Naive B cell (primary cell): ENCODE measurements around the gene ATOH7. TPM values are rescaled to one million over a fixed set of nuclear protein-coding genes. Genes with fewer than 3 reads are reported as not detected.
A peak's percentile ranks its signal among the peaks of the same experiment; 100 is the strongest.
"Not testable (repeated sequence)": the region's sequence is repeated elsewhere in the genome, so short reads cannot be mapped to it uniquely, and the experiment has no call there.

Experiments used
- ATAC-seq, 2 donors: fragments of 150-1000 bp; cut with Tn5 transposase; 2 replicates each; pipeline ENCODE4 v1.10.0; 2021; ENCODE audit warnings: low read depth in 2 of 2, mild to moderate bottlenecking in 2 of 2, moderate library complexity in 2 of 2
- DNase-seq: peaks from one replicate; pipeline ENCODE4 v3.0.0; 2022
- H3K27ac Mint-ChIP-seq, 6 donors: one replicate each; pipeline ENCODE4 v1.8.0; 2020 to 2022; ENCODE audit warnings: mild to moderate bottlenecking in 6 of 6, mixed read lengths in 6 of 6, moderate library complexity in 5 of 6, inconsistent platforms in 2 of 6
- H3K27me3 Mint-ChIP-seq, 3 donors: one replicate each; pipeline ENCODE4 v1.8.0; 2021 to 2022; ENCODE audit warnings: mixed read lengths in 3 of 3, mild to moderate bottlenecking in 1 of 3
- H3K36me3 Mint-ChIP-seq, 2 donors: one replicate each; pipeline ENCODE4 v1.8.0; 2020 to 2022; ENCODE audit warnings: mixed read lengths in 2 of 2, inconsistent platforms in 1 of 2, mild to moderate bottlenecking in 1 of 2
- H3K4me1 Mint-ChIP-seq, 3 donors: one replicate each; pipeline ENCODE4 v1.8.0; 2020 to 2022; ENCODE audit warnings: mixed read lengths in 3 of 3, inconsistent platforms in 1 of 3, mild to moderate bottlenecking in 1 of 3, moderate library complexity in 1 of 3
- H3K4me3 Mint-ChIP-seq, 8 donors: one replicate each; pipeline ENCODE4 v1.8.0; 2020 to 2022; ENCODE audit warnings: mild to moderate bottlenecking in 8 of 8, mixed read lengths in 8 of 8, moderate library complexity in 8 of 8, inconsistent platforms in 2 of 8
- H3K9me3 Mint-ChIP-seq, 7 donors: one replicate each; pipeline ENCODE4 v1.8.0; 2020 to 2022; ENCODE audit warnings: mixed read lengths in 7 of 7, mild to moderate bottlenecking in 5 of 7, inconsistent platforms in 2 of 7, moderate library complexity in 1 of 7
- polyA plus RNA-seq, 6 donors: library from polyadenylated mRNA; unstranded; fragments of 300-500 nt; fragmentation: Illumina TruSeq; gene quantifications; one replicate each; pipeline ENCODE4 v1.2.3, GENCODE V29; 2021; ENCODE audit warnings: low read depth in 6 of 6

Gene ATOH7
- polyA plus RNA-seq, 6 donors from 2014 or later = 0.23 TPM; not detected in 5

GRCh38 chr10:68251625-68252495, 19.9 kb upstream of the ATOH7 start:
- no peak for ATAC-seq
- no peak for DNase-seq
- H3K4me1 Mint-ChIP-seq = peaks cover 10 to 14% (median 13%) of the 10 kb centered on the region in 3 donors
- H3K27ac Mint-ChIP-seq = peak overlapping the region in 2 of 6 donors; percentile 28 to 48
- H3K9me3 Mint-ChIP-seq = no peaks in the 10 kb centered on the region
- H3K27me3 Mint-ChIP-seq = no peaks in the 10 kb centered on the region
- H3K36me3 Mint-ChIP-seq = no peaks in the 10 kb centered on the region
- peak overlapping the region in 2 of 8 donors; percentile 23 to 35 for H3K4me3 Mint-ChIP-seq

GRCh38 chr10:68251151-68251550, 19.2 kb upstream of the ATOH7 start:
- no peak overlapping the region for H3K4me3 Mint-ChIP-seq
- no peaks in the 10 kb centered on the region for H3K36me3 Mint-ChIP-seq
- H3K9me3 Mint-ChIP-seq = no peaks in the 10 kb centered on the region
- ATAC-seq = no peak
- H3K4me1 Mint-ChIP-seq = peaks cover 10 to 14% (median 13%) of the 10 kb centered on the region in 3 donors
- H3K27ac Mint-ChIP-seq = no peak overlapping the region
- no peaks in the 10 kb centered on the region for H3K27me3 Mint-ChIP-seq
- no peak for DNase-seq

GRCh38 chr10:68249297-68249696, 17.4 kb upstream of the ATOH7 start:
- Mint-ChIP-seq H3K4me1 (peaks cover 10 to 14% (median 13%) of the 10 kb centered on the region in 3 donors), H3K4me3 (no peak overlapping the region), H3K27ac (no peak overlapping the region), H3K9me3 (no peaks in the 10 kb centered on the region), H3K27me3 (no peaks in the 10 kb centered on the region), H3K36me3 (no peaks in the 10 kb centered on the region)
- DNase-seq (no peak), ATAC-seq (no peak)

- Mint-ChIP-seq H3K4me1 (peaks cover 10 to 14% (median 13%) of the 10 kb centered on the region in 3 donors), H3K9me3 (no peaks in the 10 kb centered on the region), H3K36me3 (no peaks in the 10 kb centered on the region), H3K27ac (no peak overlapping the region), H3K4me3 (no peak overlapping the region), H3K27me3 (no peaks in the 10 kb centered on the region)
- ATAC-seq (no peak), DNase-seq (no peak)
Measured at GRCh38 chr10:68247931-68248330, 16.0 kb upstream of the ATOH7 start.

DNA sequence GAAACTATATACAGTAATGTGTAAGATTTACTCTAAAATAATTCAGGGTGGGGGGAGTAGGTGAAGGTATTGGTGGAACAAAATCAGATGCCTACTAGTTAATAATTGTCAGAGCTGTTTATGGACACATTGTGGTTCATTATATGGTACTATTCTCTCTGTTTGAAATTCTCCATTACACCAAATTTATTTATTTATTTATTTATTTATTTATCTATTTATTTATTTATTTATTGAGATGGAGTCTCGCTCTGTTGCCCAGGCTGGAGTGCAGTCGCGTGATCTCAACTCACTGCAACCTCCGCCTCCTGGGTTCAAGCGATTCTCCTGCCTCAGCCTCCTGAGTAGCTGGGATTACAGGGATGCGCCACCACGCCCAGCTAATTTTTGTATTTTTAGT, 14.5 kb upstream of the ATOH7 start:
- H3K27me3 Mint-ChIP-seq, DNase-seq, H3K9me3 Mint-ChIP-seq, ATAC-seq, H3K4me1 Mint-ChIP-seq, H3K4me3 Mint-ChIP-seq, H3K36me3 Mint-ChIP-seq, H3K27ac Mint-ChIP-seq: not testable (repeated sequence)

GRCh38 chr10:68242051-68242450, 10.1 kb upstream of the ATOH7 start:
- Mint-ChIP-seq H3K4me1 (no peaks in the 10 kb centered on the region), H3K36me3 (no peaks in the 10 kb centered on the region), H3K27ac (no peak overlapping the region), H3K9me3 (no peaks in the 10 kb centered on the region), H3K27me3 (peaks cover 0 to 9% (median 8%) of the 10 kb centered on the region in 3 donors), H3K4me3 (no peak overlapping the region)
- ATAC-seq (no peak), DNase-seq (no peak)

DNA sequence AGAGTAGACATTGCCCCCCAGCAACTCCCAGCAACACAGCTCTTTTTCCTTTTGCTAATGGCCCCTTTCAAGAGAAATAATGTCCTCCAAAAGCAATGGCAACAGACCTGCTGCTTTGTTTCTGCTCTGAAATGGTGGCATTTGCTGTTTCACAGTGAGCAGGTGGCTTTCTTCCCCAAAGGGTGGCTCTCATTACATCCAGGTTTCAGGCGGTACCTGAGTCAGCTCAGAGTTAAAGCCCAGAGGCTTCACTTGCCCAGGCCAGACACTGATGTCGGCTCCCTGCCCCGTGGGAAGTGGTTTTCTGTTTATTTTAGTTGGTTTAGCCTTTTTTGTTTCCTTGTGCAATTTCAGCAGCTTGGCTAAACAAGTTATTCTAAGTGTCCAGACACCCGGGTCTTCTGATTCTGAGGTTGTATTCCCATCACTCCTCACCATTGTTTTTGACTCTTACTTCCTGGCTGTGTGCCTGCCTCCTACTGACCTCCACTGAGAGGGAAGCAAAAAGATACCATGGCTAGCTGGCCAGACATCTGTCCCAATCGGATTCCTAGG, 7.8 kb upstream of the ATOH7 start:
- Mint-ChIP-seq H3K27ac (no peak overlapping the region), H3K4me3 (no peak overlapping the region)

DNA sequence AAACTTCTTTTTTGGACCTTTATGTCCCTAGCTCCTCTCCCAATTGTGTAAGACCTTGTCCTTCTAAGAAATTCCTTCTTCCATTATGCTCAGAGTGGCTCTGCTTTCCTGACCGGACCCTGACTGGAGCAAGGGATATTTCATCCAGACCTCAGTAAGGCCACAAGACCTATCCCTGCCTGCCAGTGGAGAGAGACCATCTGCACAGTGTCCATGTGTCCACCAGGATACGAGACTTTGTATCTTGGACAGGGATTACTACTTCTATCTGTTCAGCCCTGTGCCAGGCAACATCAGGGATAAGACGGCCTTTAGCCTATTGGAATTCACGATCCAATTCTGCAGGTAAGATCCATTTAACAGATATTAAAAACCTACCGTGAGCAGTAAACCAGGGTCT, 7.2 kb upstream of the ATOH7 start:
- no peaks in the 10 kb centered on the region for H3K4me1 Mint-ChIP-seq
- H3K4me3 Mint-ChIP-seq = no peak overlapping the region
- ATAC-seq (no peak), DNase-seq (no peak)
- no peaks in the 10 kb centered on the region for H3K9me3 Mint-ChIP-seq
- H3K36me3 Mint-ChIP-seq = no peaks in the 10 kb centered on the region
- H3K27me3 Mint-ChIP-seq = peaks cover 0 to 9% (median 8%) of the 10 kb centered on the region in 3 donors
- peak overlapping the region in 1 of 6 donors; percentile 23 for H3K27ac Mint-ChIP-seq

More for the DNA sequence above, 7.8 kb upstream of the ATOH7 start:
- DNase-seq (no peak), ATAC-seq (no peak)
- Mint-ChIP-seq H3K27me3 (peaks cover 0 to 9% (median 8%) of the 10 kb centered on the region in 3 donors), H3K36me3 (no peaks in the 10 kb centered on the region), H3K9me3 (no peaks in the 10 kb centered on the region), H3K4me1 (no peaks in the 10 kb centered on the region)

DNA sequence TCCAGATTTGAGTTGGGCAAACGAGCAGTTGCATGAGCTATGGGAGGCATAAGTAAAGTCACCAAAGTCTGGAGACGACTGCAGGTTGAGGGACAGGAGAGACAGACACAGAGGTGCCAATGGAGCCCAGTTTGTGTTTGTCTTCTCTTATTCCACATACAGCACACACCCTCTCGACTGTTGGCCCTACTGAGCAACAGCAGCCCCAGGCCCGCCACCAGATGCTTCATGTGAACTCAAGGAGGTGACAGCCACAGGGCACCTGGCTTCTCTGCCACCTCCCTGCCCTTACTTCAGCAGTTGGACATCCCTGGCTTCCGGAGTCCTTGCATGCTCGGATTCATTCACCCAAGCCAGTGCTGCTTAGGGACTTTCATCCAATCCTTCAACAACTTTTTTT, 6.5 kb upstream of the ATOH7 start:
- no peak for DNase-seq
- Mint-ChIP-seq H3K4me1 (no peaks in the 10 kb centered on the region), H3K27ac (peak overlapping the region in 1 of 6 donors; percentile 42), H3K27me3 (peaks cover 6 to 15% (median 12%) of the 10 kb centered on the region in 3 donors), H3K36me3 (no peaks in the 10 kb centered on the region), H3K4me3 (no peak overlapping the region), H3K9me3 (no peaks in the 10 kb centered on the region)
- no peak for ATAC-seq

- H3K27me3 Mint-ChIP-seq = peaks cover 11 to 21% (median 19%) of the 10 kb centered on the region in 3 donors
- no peaks in the 10 kb centered on the region for H3K4me1 Mint-ChIP-seq
- no peak for ATAC-seq
- H3K36me3 Mint-ChIP-seq = no peaks in the 10 kb centered on the region
- H3K27ac Mint-ChIP-seq = no peak overlapping the region
- no peak overlapping the region for H3K4me3 Mint-ChIP-seq
- no peaks in the 10 kb centered on the region for H3K9me3 Mint-ChIP-seq
- no peak for DNase-seq
Measured at GRCh38 chr10:68237173-68237572, 5.3 kb upstream of the ATOH7 start.

DNA sequence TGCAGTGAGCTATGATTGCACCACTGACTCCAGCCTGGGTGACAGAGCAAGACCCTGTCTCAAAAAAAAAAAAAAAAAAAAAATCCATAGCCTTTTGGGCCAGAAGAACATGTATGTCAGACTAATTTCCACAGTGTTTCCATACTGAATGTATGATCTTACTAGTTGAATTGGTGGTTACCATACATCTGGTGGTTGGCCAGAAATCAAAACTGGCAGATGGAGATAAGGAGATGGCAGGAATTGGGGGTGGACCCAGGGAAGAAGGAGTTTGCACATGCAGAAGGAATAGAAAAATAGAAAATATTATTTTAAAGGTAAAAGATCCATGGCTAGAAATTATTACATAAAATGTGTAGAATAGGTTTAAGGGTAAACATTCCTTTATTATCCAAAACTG, 3.7 kb upstream of the ATOH7 start:
- peaks cover 17 to 21% (median 19%) of the 10 kb centered on the region in 3 donors for H3K27me3 Mint-ChIP-seq
- H3K4me1 Mint-ChIP-seq = peaks cover 3 to 8% (median 7%) of the 10 kb centered on the region in 3 donors
- DNase-seq (no peak), ATAC-seq (no peak)
- no peaks in the 10 kb centered on the region for H3K9me3 Mint-ChIP-seq
- peak overlapping the region in 2 of 6 donors; percentile 12 to 91 for H3K27ac Mint-ChIP-seq
- no peak overlapping the region for H3K4me3 Mint-ChIP-seq
- H3K36me3 Mint-ChIP-seq = no peaks in the 10 kb centered on the region

DNA sequence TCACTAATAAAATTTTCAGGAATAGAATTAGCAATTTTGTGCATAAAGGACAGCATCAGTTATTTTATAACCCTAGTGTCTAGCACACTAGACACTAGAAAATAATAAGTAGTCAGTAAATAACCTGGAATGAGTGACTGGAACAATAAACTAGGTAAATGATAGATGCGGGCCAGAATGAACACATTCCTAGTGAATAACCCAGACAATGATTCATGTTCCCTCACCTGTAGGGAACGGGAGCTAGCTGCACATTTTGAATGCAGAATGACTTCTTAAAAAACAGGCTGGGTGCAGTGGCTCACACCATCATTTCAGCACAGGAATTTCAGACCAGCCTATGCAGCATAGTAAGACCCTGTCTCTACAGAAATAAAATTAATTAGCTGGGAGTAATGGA, 3.2 kb upstream of the ATOH7 start:
- Mint-ChIP-seq H3K9me3 (no peaks in the 10 kb centered on the region), H3K4me1 (peaks cover 3 to 8% (median 8%) of the 10 kb centered on the region in 3 donors), H3K4me3 (no peak overlapping the region), H3K27me3 (peaks cover 17 to 21% (median 19%) of the 10 kb centered on the region in 3 donors), H3K36me3 (no peaks in the 10 kb centered on the region), H3K27ac (no peak overlapping the region)
- DNase-seq (no peak), ATAC-seq (no peak)

GRCh38 chr10:68233046-68233445, 1.1 kb upstream of the ATOH7 start:
- Mint-ChIP-seq H3K4me3 (peak overlapping the region in 1 of 8 donors; percentile 9), H3K27me3 (peaks cover 29 to 35% (median 29%) of the 10 kb centered on the region in 3 donors)
- no peak for DNase-seq

More at GRCh38 chr10:68233046-68233445, 1.1 kb upstream of the ATOH7 start:
- Mint-ChIP-seq H3K9me3 (no peaks in the 10 kb centered on the region), H3K36me3 (no peaks in the 10 kb centered on the region), H3K4me1 (peaks cover 3 to 8% (median 8%) of the 10 kb centered on the region in 3 donors), H3K27ac (no peak overlapping the region)
- no peak for ATAC-seq
